Fibroblast of peridontal ligament (primary cell): ENCODE measurements around the gene MINAR1.
A peak's percentile ranks its signal among the peaks of the same experiment; 100 is the strongest.
"Not testable (repeated sequence)": the region's sequence is repeated elsewhere in the genome, so short reads cannot be mapped to it uniquely, and the experiment has no call there.

Experiments
- DNase-seq: peaks from one replicate; pipeline ENCODE4 v3.0.0-alpha.2; 2010; ENCODE audit errors: extremely low read depth

Gene MINAR1, protein sequence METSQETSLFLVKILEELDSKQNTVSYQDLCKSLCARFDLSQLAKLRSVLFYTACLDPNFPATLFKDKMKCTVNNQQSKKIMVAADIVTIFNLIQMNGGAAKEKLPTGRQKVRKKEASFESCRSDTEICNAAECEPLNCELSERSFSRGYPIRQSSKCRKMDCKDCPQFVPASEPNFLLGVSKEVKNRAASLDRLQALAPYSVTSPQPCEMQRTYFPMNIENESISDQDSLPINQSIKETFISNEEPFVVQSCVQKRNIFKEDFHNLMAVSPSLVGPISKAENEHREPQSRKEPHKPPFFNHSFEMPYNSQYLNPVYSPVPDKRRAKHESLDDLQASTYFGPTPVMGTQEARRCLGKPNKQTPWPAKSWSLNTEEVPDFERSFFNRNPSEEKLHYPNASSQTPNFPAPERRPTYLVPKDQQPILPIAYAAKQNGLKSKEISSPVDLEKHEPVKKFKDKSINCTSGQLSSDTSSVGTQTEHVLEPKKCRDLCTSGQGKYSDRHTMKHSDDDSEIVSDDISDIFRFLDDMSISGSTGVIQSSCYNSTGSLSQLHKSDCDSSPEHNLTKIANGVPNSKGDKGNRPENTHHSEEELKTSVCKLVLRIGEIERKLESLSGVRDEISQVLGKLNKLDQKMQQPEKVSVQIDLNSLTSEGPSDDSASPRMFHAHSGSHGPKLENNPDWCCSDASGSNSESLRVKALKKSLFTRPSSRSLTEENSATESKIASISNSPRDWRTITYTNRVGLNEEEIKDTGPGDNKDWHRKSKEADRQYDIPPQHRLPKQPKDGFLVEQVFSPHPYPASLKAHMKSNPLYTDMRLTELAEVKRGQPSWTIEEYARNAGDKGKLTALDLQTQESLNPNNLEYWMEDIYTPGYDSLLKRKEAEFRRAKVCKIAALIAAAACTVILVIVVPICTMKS

DNA sequence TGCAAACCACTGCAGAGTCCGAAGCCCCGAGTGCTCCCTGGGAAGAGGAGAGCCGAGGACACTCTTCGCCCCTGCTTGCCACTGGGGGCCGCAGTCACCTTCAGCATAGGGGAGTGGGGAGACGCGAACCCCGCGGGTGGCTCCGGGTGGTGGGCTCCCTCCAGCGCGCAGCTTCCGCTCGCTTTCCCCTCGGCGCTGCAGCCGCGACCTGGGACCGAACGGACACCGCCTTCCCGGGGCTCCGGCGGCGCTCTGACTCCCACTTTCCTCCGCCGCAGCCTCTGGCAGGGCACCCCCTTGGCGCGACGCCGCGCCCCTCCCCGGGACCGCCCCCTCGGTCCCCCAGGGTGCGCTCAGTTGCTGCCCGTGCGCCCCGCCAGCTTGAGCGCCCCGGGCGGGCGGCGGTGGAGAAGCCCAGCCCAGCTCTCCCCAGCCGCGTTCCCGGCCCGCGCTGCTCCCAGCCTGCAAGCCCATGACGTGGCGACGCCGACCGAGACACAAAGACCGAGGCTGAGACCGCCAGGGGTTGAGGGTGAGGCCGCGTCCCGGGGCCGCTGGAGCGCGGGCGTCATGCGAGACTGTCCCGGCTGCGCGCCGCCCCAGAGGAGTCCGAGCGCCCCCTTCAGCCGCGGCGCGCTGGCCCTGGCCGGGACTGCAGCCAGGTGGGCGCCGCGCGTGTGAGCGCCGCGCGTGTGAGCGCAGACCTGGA is at the start of gene MINAR1:
Gene MINAR1, plus strand, starts transcription at position 701 of the 709 bp plus-strand sequence. CDS start 23,812 bp downstream, outside the sequence.
- peak; percentile 36 for DNase-seq

DNA sequence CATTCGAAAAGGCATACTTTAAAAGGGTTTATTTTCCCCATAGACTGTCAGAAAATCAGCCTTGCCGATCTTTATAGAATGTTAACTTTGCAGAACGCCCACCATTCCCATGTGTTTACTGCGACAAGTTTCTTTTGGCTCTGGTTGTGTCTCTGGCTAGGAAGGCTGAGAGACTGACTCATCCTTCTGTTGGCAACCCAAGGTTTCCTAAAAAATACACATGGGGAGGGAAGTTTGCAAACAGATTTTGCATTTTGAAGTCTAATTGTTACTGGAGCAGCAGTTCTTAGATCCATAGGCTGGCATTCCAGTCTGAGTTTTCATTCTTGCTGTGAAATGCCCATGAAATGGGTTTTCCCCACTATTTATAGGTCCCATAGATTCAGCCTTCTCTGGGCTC is 37.9 kb upstream of the MINAR1 start:
- DNase-seq, result peak; percentile 78

DNA sequence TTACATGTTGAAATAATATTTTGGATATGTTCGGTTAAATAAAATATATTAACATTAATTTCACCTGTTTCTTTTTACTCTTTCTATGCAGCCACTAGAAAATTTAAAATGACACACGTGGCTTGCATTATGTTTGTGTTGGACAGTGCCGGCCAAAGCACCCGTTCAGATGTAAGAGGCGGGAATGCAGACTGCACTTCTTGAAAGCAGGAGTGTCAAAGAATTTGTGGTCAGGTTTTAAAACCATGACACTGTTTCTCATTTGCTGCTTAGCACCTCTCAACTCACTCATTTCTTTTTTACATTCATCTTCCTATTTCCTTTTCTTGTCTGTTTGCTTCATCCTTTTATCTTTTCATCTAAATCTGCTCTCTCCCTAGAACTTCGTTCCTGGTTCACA is 35.3 kb upstream of the MINAR1 start:
- no peak for DNase-seq

DNA sequence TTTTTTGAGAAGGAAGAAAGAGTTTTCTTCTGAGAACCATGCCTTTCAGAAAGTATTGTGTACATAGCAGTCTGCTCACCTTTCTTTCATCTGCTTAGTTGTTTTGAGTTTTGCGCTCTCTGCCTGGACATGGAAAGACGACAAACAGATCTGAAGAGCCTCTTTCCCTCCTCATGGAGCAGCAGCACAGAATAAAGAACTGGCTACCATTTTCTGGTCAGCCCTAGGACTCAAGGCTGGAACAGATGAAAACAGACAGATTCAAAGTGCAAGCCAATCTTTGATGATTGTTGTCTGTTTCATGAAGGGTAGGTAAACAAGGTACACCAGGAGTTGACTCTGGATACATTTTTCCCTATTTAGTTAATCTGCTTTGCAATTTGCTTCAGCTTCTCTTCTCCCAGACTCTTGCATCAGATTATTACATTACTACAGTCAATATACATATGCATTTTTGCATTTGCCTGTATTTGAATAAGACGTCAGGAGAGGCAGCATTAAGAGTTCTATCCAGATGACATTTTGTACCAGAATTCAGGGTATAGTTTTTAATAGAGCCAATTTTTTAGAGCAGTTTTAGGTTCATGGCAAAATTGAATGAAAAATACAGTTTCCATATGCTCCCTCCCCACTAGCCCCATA is 34.7 kb upstream of the MINAR1 start:
- no peak for DNase-seq

DNA sequence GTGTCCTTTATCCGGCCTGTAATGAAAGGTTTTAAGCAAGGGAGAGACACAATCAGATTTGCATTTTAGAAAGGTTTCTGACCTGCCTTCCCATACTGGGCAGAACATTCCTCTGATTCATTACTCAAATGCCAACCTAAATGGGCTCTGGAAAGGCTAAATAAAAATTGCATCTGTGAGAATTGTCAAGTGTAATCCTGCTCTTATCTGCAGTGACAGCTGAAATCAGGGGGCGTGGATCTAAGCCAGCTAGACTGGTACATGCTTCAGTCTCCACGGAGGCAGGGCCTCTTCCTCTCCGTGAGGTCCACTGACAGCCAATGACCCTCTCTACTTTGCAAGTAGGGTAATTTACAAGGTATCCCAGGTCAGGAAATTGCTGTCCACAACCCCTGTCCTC is 32.5 kb upstream of the MINAR1 start:
- no peak for DNase-seq

DNA sequence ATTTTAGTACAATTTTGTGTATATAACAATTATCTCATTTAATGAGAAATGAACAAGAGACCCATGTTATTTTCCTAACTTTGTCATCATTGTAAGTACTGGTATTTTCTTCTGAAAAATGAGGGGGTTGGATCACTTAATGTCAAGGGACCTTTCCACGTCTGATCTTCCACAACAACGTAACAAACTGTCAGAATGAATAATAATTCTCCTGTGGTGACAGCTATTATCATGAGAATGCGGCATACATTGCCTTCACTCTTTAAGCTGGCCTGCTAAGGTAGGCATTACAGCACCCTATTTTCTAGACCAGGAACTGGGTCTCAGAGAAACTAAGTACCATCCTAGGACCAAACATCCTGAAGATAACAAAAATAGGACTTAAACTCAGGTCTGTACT is 31.5 kb upstream of the MINAR1 start:
- no peak for DNase-seq

DNA sequence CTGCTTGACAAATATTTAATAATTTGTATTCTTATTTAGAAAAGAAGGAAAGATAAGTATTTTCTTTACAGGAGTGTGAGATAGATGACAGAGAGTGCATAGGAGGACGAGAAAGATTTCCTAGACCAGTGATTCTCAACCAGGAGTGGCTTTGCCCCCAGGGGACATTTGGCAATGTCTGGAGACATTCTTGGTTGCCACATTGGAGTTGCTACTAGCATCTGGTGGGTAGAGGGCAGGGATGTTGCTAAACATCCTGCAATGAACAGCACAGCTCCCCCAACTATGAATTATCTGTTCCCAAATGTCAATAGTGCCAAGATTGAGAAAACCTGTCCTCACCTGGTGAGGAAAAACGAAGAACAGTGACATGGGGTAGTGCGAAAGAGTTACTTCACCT is 30.8 kb upstream of the MINAR1 start:
- DNase-seq, result no peak

DNA sequence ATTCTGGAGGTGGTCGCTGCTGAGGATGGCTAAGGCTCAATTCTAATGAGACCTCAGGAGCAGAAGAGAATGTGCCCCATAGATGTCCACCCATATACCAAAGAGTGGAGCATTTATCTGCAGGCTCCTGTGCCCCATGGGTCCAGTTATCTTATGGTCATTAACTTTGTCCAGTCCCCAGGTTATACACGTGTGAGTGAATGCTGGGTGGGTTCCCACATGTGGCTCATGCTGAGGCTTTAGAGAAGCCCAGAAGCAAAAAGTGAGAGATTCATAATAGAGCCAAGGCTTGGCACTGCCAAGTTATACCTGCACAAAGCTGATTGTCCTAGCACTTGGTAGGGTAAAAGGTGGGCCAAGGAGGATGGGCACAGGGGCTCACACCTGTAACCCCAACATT is 30.0 kb upstream of the MINAR1 start:
- no peak for DNase-seq

DNA sequence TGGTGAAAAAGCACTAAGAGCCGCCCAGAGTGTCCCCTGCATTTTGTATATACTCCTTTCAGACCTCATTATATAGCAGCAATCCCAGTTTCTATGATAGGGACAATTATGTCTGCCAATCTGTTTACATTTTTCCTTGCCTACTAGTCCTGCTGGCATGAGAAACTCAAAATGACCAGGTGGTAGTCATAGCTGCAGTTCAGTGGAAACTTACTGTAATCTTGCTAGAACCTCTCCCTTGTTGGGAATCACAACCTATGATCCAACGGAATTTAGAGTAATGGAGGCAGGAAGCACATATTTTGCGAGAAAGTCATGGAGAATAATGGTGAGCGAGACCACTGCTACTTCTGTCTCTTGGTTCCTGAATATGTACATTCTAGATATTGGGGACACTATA is 28.6 kb upstream of the MINAR1 start:
- peak; percentile 18 for DNase-seq

DNA sequence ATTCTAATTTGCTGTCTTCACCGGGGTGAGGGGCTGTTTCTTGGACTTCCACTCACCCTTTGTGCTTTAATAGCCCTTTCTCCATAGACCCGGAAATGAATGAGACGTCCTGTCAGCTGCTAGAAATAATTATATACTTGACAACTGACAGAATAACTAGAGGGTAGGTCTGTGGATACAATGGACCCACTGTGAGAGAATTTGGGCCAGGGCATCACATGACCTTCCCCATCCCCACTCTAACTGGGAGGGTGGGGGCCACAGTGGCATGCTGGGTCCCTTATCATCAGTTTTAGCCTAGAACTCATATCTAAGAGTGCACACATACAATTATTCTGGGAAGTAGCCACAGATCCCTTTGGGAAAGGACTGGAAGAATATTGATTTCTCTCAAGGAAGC is 25.9 kb upstream of the MINAR1 start:
- DNase-seq, result no peak

DNA sequence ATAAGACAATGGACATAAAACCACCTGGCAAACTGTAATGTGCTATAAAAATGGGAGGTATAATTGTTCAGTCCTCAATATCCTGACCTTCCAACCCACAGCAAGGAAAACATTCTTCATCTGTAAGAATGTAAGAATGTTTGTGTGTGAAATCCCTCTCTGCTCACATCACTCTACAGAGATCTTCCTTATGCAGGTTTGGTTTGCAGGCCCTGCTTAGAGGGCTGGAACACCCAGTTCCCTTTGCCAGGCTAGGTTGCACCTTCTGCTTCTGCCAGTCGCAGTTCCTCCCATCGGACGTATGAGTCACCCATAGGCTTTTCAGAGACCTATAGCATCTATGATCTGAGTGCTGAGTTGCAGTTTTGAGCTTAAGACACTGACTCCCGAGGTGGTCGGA is 24.1 kb upstream of the MINAR1 start:
- DNase-seq, result no peak

DNA sequence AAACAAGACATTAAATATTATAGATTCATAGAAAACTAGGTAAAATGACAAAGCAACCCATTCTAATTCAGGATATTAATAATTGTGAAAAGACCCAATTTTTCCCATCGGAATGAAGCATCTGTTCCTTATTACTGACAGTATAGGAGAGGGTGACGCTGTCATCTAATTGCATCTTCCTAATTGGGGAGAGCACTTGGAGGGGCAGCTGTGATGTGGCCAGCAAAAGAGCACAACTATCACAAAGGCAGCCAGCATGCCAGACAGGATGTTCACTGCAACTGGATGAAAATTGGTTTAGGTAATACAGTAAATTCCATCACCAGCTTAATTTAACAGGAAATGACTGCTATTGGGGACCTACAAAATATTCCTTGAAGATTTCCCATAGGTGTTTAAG is 21.9 kb upstream of the MINAR1 start:
- DNase-seq, result no peak

DNA sequence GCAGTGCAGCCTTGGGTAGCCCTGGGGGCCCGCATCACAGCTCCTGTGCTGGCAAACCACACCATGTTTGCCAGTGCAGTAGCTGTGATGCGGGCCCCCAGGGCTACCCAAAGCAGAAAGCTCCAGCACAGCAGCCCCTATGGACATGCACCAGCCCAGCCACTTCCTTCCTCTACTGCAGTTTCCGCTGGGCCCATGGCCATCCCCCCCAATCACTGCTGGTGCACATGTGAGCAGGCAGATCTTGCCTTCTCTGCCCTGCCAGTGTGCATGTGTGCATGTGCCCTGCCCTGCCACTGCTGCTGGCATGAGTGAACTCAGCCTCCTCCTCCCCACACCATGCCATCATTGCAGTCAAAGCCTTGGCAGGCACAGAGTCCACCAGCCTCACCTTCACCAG is 20.1 kb upstream of the MINAR1 start:
- no peak for DNase-seq

DNA sequence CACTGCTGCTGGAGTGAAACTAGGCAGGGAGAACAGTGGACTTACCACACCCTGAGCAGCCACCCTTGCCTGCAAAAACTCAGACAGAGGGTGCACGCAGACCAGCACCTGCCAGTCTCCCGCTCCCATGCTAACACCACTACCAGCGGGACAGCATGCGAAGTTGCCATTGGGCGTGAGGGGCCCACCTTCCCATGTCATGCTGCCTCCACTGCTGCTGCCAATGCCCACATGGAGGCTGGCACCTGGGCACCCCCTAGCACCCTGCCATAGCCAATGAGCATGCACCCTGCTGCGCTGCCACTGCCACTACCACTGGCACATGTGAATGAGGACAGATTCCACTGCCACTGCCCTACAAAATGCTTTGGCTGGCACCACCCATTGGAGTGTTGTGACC is 19.7 kb upstream of the MINAR1 start:
- DNase-seq, result no peak

DNA sequence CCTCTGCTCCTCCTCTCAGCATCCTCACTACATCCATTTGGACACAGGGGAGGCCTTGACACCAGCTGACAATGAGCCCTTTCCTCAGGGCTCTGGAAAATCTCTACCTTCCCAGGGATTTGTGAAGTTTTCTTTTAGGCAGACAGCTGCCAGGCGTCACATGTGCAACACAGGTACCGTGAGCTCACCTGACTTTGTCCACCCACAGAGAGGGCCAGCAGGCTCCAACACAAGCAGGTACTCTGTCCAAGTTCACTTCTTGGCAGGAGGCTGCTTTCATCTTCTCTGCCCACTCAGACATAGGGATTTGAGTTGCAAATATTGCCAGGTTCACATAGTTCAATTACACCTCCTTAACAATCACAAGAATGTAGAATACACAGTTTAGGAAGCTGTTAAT is 15.3 kb upstream of the MINAR1 start:
- no peak for DNase-seq

DNA sequence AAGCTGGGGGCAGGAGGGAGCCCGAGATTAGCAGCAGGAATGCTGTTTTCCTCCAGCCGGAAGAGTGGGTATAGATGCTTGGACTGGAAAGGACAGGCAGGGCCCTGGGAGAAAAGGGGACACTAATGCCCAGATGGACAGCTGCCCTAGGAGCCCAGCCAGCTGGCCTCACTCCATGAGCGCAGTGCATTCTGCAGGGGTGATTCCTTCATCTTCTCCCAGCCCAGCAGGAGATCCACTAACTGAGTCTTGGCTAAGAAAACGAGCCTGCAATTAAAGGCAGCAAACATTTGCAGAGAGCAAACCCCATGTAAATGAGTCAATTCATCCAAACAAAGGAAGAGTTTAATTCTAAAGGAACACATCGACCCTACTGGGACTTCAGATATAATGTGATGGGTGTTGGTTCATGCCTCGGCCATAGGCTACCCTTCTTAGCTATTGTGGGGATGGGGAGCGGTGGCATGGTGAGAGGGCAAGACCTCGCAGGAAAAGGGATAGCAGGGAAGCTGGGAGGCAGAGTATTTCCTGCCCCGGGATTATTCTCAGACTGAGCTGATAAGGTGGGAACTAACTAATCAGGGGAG is 13.3 kb upstream of the MINAR1 start:
- no peak for DNase-seq

DNA sequence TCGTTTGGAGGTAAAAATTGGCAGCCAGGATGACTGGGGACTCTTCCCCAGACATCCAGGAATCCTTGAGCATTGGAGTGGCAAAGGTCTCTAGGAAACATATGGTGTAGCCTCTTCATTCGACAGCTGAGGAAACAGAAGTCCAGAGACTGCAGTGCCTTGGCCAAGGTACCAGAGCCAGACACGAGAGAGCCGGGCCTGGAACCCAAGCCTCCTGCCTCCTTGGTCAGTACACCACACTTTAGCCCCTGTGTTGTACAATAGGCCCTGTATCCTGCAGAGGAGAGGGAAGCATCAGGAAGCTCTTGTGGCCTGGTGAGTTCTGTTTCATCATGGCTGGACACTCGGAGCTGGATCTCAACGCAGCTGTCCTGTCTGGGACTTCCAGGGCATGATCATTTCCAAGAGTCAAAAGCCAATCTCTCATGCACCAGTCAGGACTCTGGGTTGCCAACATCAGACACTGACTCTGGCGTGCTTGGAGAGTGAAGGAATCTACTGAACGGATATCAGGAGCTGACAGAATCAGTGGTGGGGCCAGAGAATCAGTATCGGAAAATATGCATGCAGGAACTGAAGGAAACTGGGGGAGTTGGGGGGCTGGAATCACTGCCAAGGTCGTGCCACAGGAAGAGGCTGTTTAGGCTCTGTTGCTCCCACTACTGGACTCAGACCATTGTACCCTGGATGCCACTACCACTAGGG is 6.4 kb upstream of the MINAR1 start:
- DNase-seq, result no peak

DNA sequence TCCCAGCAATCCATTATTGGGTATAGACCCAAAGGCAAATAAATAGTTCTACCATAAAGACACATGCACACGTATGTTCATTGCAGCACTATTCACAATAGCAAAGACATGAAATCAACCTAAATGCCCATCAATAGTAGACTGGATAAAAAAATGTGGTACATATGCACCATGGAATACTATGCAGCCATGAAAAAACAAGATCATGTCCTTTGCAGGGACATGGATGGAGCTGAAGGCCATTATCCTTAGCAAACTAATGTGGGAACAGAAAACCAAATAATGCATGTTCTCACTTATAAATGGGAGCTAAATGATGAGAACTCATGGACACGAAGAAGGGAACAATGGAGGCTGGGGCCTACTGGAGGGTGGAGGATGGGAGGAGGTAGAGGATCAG is 5.2 kb upstream of the MINAR1 start:
- DNase-seq, result not testable (repeated sequence)

DNA sequence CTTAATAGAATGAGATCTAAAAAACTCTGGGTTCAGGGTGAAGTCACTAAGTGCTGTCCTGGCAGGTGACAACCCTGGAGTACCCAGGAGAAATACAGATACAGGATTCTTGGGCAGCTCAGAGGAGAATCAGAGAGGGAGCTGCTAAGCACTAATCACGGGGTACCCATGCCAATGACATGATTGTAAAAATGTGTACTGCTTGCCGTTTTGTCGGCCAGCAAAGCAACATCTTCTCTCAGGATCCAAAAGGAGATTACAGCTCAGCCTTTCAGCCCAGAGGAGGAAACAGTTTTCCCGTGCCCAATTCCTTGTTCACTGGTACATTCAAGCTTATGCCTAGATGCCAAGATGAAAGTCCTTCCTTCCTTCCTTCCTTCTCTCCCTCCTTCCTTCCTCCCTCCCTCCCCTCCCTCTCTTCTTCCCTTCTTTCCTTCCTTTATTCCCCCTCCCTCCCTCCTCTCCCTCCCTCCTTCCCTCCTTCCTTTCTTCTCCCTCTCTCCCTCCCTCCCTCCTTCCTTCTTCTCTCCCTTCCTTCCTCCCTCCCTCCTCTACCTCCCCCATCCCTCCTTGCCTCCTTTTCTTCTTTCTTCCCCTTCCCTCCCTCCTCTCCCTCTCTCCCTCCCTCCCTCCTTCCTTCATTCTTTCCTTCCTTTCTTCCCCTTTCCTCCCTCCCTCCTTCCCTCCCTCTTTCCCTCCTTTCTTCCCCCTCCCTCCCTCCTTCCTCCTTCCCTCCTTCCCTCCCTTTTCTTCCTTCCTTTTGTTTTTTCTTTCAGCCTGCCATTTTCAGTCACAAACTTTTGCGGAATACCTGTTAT is 4.1 kb upstream of the MINAR1 start:
- DNase-seq, result no peak
